H9 (cell line): ENCODE measurements around the gene UBAC2. TPM values are rescaled to one million over a fixed set of nuclear protein-coding genes. Genes with fewer than 3 reads are reported as not detected.

Experiments
- DNase-seq: peaks from one replicate; pipeline ENCODE4 v3.0.0-alpha.2; 2017
- H2AFZ ChIP-seq: one replicate; pipeline ENCODE4 v1.6.1; 2013; ENCODE audit warnings: mild to moderate bottlenecking, low read length, control low read depth, moderate library complexity
- H2AK5ac ChIP-seq: 2 replicates; pipeline ENCODE4 v1.6.1; 2013; ENCODE audit warnings: low read length, control low read depth, mixed read lengths; ENCODE audit not compliant: insufficient read length
- H2BK120ac ChIP-seq: one replicate; pipeline ENCODE4 v1.6.1; 2013; ENCODE audit warnings: low read depth, mild to moderate bottlenecking, low read length, control low read depth, inconsistent platforms; ENCODE audit not compliant: poor library complexity, severe bottlenecking
- H2BK12ac ChIP-seq: 2 replicates; pipeline ENCODE4 v1.6.1; 2013; ENCODE audit warnings: low read length, control low read depth, mixed read lengths, low read depth; ENCODE audit not compliant: insufficient read length
- H2BK15ac ChIP-seq: 2 replicates; pipeline ENCODE4 v1.6.1; 2013; ENCODE audit warnings: low read depth, low read length, control low read depth
- H2BK20ac ChIP-seq: one replicate; pipeline ENCODE4 v1.6.1; 2013; ENCODE audit warnings: low read depth, mild to moderate bottlenecking, low read length, control low read depth, inconsistent platforms; ENCODE audit not compliant: poor library complexity, severe bottlenecking
- H2BK5ac ChIP-seq: 2 replicates; pipeline ENCODE4 v1.6.1; 2013; ENCODE audit warnings: low read length, control low read depth, mixed read lengths; ENCODE audit not compliant: insufficient read length
- H3K14ac ChIP-seq: 2 replicates; pipeline ENCODE4 v1.6.1; 2013; ENCODE audit warnings: low read length, control low read depth; ENCODE audit not compliant: insufficient read depth
- H3K18ac ChIP-seq: 2 replicates; pipeline ENCODE4 v1.6.1; 2013; ENCODE audit warnings: low read depth, mild to moderate bottlenecking, mixed read lengths, low read length, control low read depth; ENCODE audit not compliant: insufficient read length
- H3K23ac ChIP-seq: 2 replicates; pipeline ENCODE4 v1.6.1; 2013; ENCODE audit warnings: low read length, control low read depth, mixed read lengths, low read depth; ENCODE audit not compliant: insufficient read length
- H3K23me2 ChIP-seq: 2 replicates; pipeline ENCODE4 v1.6.1; 2013; ENCODE audit warnings: low read depth, mild to moderate bottlenecking, mixed read lengths, low read length, control low read depth; ENCODE audit not compliant: insufficient read length, poor library complexity, severe bottlenecking
- H3K27ac ChIP-seq: 2 replicates; pipeline ENCODE4 v1.5.1; 2013; ENCODE audit warnings: low read length, control low read depth, mixed read lengths, low read depth; ENCODE audit not compliant: insufficient read length
- H3K27me3 ChIP-seq: 2 replicates; pipeline ENCODE4 v1.6.1; 2013; ENCODE audit warnings: low read length, control low read depth, inconsistent platforms; ENCODE audit not compliant: insufficient read depth
- H3K4ac ChIP-seq: 2 replicates; pipeline ENCODE4 v1.6.1; 2013; ENCODE audit warnings: low read depth, mild to moderate bottlenecking, control low read depth, inconsistent platforms, low read length, moderate library complexity
- H3K4me1 ChIP-seq: 2 replicates; pipeline ENCODE4 v1.6.1; 2013; ENCODE audit warnings: low read length, control low read depth, inconsistent platforms; ENCODE audit not compliant: insufficient read depth
- H3K4me2 ChIP-seq: 2 replicates; pipeline ENCODE4 v1.6.1; 2013; ENCODE audit warnings: low read length, control low read depth, mixed read lengths; ENCODE audit not compliant: insufficient read length, insufficient read depth
- H3K56ac ChIP-seq: 2 replicates; pipeline ENCODE4 v1.6.1; 2013; ENCODE audit warnings: low read depth, mild to moderate bottlenecking, mixed read lengths, low read length, control low read depth; ENCODE audit not compliant: insufficient read length
- H3K79me1 ChIP-seq: 2 replicates; pipeline ENCODE4 v1.6.1; 2013; ENCODE audit warnings: low read depth, mild to moderate bottlenecking, moderate library complexity, low read length, control low read depth, inconsistent platforms; ENCODE audit not compliant: insufficient read depth, poor library complexity, severe bottlenecking
- H3K79me2 ChIP-seq: 2 replicates; pipeline ENCODE4 v1.6.1; 2013; ENCODE audit warnings: low read length, control low read depth, inconsistent platforms; ENCODE audit not compliant: insufficient read depth
- H3K9ac ChIP-seq: 2 replicates; pipeline ENCODE4 v1.6.1; 2013; ENCODE audit warnings: low read length, control low read depth, mixed read lengths; ENCODE audit not compliant: insufficient read length; ENCODE audit errors: extremely low read depth
- H3K9me3 ChIP-seq: one replicate; pipeline ENCODE4 v1.6.1; 2013; ENCODE audit warnings: low read depth, low read length, inconsistent platforms; ENCODE audit not compliant: control insufficient read depth
- H3T11ph ChIP-seq: one replicate; pipeline ENCODE4 v1.6.1; 2013; ENCODE audit warnings: mild to moderate bottlenecking, low read length, control low read depth, inconsistent platforms
- H4K20me1 ChIP-seq: one replicate; pipeline ENCODE4 v1.6.1; 2013; ENCODE audit not compliant: control insufficient read depth, insufficient read length, insufficient read depth
- H4K5ac ChIP-seq: 2 replicates; pipeline ENCODE4 v1.6.1; 2013; ENCODE audit warnings: low read depth, mild to moderate bottlenecking, mixed read lengths, low read length, control low read depth; ENCODE audit not compliant: insufficient read length
- H4K8ac ChIP-seq: replicated peaks from 2 replicates; pipeline ENCODE4 v1.6.1; 2013; ENCODE audit warnings: low read length, control low read depth, mixed read lengths, low read depth; ENCODE audit not compliant: insufficient read length
- H4K91ac ChIP-seq: 2 replicates; pipeline ENCODE4 v1.6.1; 2013; ENCODE audit warnings: low read depth, mild to moderate bottlenecking, moderate library complexity, mixed read lengths, low read length, control low read depth; ENCODE audit not compliant: insufficient read length
- H3K27ac Mint-ChIP-seq, 3 experiments: 2 replicates in 2 of 3; 3 replicates in 1 of 3; pipeline ENCODE4 v1.8.0; 2020 to 2021; ENCODE audit warnings: mixed read lengths in 3 of 3, mild to moderate bottlenecking in 1 of 3, moderate library complexity in 1 of 3
- H3K27me3 Mint-ChIP-seq: 2 replicates; pipeline ENCODE4 v1.8.0; 2021; ENCODE audit warnings: low read depth, mild to moderate bottlenecking, moderate library complexity, mixed read lengths
- H3K36me3 Mint-ChIP-seq, 3 experiments: 2 replicates in 2 of 3; 3 replicates in 1 of 3; pipeline ENCODE4 v1.8.0; 2020 to 2021; ENCODE audit warnings: low read depth in 3 of 3, mixed read lengths in 3 of 3; ENCODE audit not compliant: insufficient read depth in 1 of 3
- H3K4me1 Mint-ChIP-seq, 2 experiments: 2 replicates each; pipeline ENCODE4 v1.8.0; 2020; ENCODE audit warnings: mixed read lengths in 2 of 2
- H3K4me3 Mint-ChIP-seq, 2 experiments: 2 replicates in 1 of 2; 3 replicates in 1 of 2; pipeline ENCODE4 v1.8.0; 2020 to 2021; ENCODE audit warnings: mild to moderate bottlenecking in 2 of 2, mixed read lengths in 2 of 2, moderate library complexity in 1 of 2
- H3K9me3 Mint-ChIP-seq, 2 experiments: 2 replicates in 1 of 2; 3 replicates in 1 of 2; pipeline ENCODE4 v1.8.0; 2020; ENCODE audit warnings: mild to moderate bottlenecking in 2 of 2, mixed read lengths in 2 of 2, moderate library complexity in 1 of 2
- WGBS: extraction: QIAGEN DNeasy Blood & Tissue Kit; methylation state at CpG from one replicate; pipeline ENCODE4 v1.1.7; 2013; ENCODE audit warnings: missing lambda C conversion rate, low lambda C conversion rate, mixed read lengths; ENCODE audit not compliant: insufficient read length; ENCODE audit errors: extremely low coverage; 5-methylcytosine and 5-hydroxymethylcytosine counted together
- total RNA-seq: library from RNA; stranded (reverse); gene quantifications from 2 replicates; pipeline ENCODE4 v1.2.1, GENCODE V29; 2021
- TF ChIP-seq, protein P1 (sequence below): fragments of 200-600 bp; sonication (generic); conservative IDR thresholded peaks from 3 replicates; pipeline ENCODE4 v1.8.0; 2021; ENCODE audit warnings: antibody characterized with exemption, mild to moderate bottlenecking

UBAC2 gene
- total RNA-seq, 1 experiment from 2014 or later, result 52.3 TPM

DNA sequence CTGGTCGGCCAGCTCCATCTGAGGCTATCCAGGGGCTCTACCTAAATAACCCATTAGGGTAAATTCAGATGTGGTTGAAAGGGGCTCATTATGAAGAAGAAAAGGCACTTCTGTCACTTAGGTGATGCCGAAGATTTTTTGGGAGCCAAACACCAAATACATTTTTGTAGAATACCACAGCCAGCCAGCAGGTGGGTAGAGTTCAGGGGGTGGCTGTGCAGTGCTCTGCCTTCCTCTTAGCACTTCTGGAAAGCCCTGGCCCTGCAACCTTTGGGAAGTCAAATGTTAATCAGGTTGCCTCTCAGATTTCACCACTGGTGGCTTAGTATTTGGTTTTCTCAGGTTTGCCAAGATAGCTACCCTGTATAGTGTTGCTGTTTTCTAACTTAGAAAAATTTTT, 76.1 kb downstream of the UBAC2 start:
- Histone ChIP-seq H2BK15ac (no peak overlapping the region), H2BK5ac (no peak overlapping the region), H3K79me1 (peaks cover 10% of the 10 kb centered on the region), H3K79me2 (no peaks in the 10 kb centered on the region), H2AK5ac (no peak overlapping the region), H3K14ac (no peak overlapping the region; the same call in 1 of the 2 replicates), H3K4ac (no peak overlapping the region), H3K27ac (no peak overlapping the region), H3K18ac (no peak overlapping the region), H3K56ac (no peak overlapping the region), H4K91ac (no peak overlapping the region), H2BK120ac (no peak overlapping the region), H3K9me3 (no peaks in the 10 kb centered on the region), H3K4me2 (no peak overlapping the region), H4K5ac (no peak overlapping the region), H4K8ac (no peak overlapping the region), H2BK20ac (no peak overlapping the region), H3K9ac (no peak overlapping the region), H3K23me2 (no peaks in the 10 kb centered on the region), H3K27me3 (no peaks in the 10 kb centered on the region), H3T11ph (no peak overlapping the region), H4K20me1 (no peaks in the 10 kb centered on the region), H3K23ac (no peak overlapping the region), H2BK12ac (no peak overlapping the region), H2AFZ (no peak overlapping the region), H3K4me1 (no peaks in the 10 kb centered on the region; the same call in 1 of the 2 replicates)
- Mint-ChIP-seq H3K4me1 (peaks cover 30 to 37% of the 10 kb centered on the region in 2 experiments), H3K36me3 (peaks cover 10 to 11% (median 10%) of the 10 kb centered on the region in 3 experiments; a peak in 4 of 7 replicates), H3K27ac (no peak overlapping the region), H3K4me3 (no peak overlapping the region), H3K9me3 (peaks cover 3% of the 10 kb centered on the region in 2 experiments; a peak in 3 of 5 replicates), H3K27me3 (no peaks in the 10 kb centered on the region)
- WGBS, result no CpG with 5 or more reads among the region's 2 CpGs
- TF ChIP-seq, protein P1, sequence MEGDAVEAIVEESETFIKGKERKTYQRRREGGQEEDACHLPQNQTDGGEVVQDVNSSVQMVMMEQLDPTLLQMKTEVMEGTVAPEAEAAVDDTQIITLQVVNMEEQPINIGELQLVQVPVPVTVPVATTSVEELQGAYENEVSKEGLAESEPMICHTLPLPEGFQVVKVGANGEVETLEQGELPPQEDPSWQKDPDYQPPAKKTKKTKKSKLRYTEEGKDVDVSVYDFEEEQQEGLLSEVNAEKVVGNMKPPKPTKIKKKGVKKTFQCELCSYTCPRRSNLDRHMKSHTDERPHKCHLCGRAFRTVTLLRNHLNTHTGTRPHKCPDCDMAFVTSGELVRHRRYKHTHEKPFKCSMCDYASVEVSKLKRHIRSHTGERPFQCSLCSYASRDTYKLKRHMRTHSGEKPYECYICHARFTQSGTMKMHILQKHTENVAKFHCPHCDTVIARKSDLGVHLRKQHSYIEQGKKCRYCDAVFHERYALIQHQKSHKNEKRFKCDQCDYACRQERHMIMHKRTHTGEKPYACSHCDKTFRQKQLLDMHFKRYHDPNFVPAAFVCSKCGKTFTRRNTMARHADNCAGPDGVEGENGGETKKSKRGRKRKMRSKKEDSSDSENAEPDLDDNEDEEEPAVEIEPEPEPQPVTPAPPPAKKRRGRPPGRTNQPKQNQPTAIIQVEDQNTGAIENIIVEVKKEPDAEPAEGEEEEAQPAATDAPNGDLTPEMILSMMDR, result peak; percentile 46
- no peak for DNase-seq
